Stimulated activated CD4-positive, alpha-beta T cell treated with anti-CD3 and anti-CD28 coated beads, TNF-alpha, amount 100 ng/mL, for 1 hour (primary cell): Measurements from ENCODE around the gene ZNF746.
A peak's percentile ranks its signal among the peaks of the same experiment; 100 is the strongest.
"Not testable (repeated sequence)": the region's sequence is repeated elsewhere in the genome, so short reads cannot be mapped to it uniquely, and the experiment has no call there.

ENCODE experiments used
- DNase-seq, 3 donors: peaks; one replicate each; pipeline ENCODE4 v3.0.0-alpha.2; 2020; ENCODE audit warnings: low read depth in 3 of 3, low spot score in 1 of 3

The ZNF746 gene

GRCh38 chr7:149497467-149498261 is at the start of gene ZNF746:
Gene ZNF746 (minus strand): TSS chr7:149497809. CDS start chr7:149497536, 273 bp downstream.
- DNase-seq: peak; percentile 55 to 69 (median 61)

- DNase-seq: no peak
Measured at GRCh38 chr7:149547126-149547525, 49.5 kb upstream of the ZNF746 start.

- DNase-seq: no peak
Measured at GRCh38 chr7:149546331-149546730, 48.7 kb upstream of the ZNF746 start.

- no peak for DNase-seq
Measured at GRCh38 chr7:149544028-149544427, 46.4 kb upstream of the ZNF746 start.

- no peak for DNase-seq
Measured at GRCh38 chr7:149532654-149533053, 35.0 kb upstream of the ZNF746 start.

- DNase-seq: no peak
Measured at GRCh38 chr7:149529136-149529718, 31.6 kb upstream of the ZNF746 start.

GRCh38 chr7:149527414-149527813 is 29.8 kb upstream of the ZNF746 start:
- DNase-seq: no peak

GRCh38 chr7:149525280-149525679 is 27.7 kb upstream of the ZNF746 start:
- DNase-seq: no peak

- no peak for DNase-seq
Measured at GRCh38 chr7:149524394-149524793, 26.8 kb upstream of the ZNF746 start.

- no peak for DNase-seq
Measured at GRCh38 chr7:149510248-149510647, 12.6 kb upstream of the ZNF746 start.

GRCh38 chr7:149509774-149510173 is 12.2 kb upstream of the ZNF746 start:
- DNase-seq: no peak

GRCh38 chr7:149505551-149505950 is 7.9 kb upstream of the ZNF746 start:
- no peak for DNase-seq

- no peak for DNase-seq
Measured at GRCh38 chr7:149501651-149502050, 4.0 kb upstream of the ZNF746 start.

- DNase-seq: no peak
Measured at GRCh38 chr7:149500910-149501309, 3.3 kb upstream of the ZNF746 start.

GRCh38 chr7:149500201-149500600 is 2.6 kb upstream of the ZNF746 start:
- DNase-seq: no peak

- DNase-seq: no peak
Measured at GRCh38 chr7:149498811-149499210, 1.2 kb upstream of the ZNF746 start.

GRCh38 chr7:149496642-149497391 is 792 bp downstream of the ZNF746 start:
- peak in 1 of 3 donors; percentile 31 for DNase-seq

- DNase-seq: no peak
Measured at GRCh38 chr7:149495785-149496641, 1.6 kb downstream of the ZNF746 start.

GRCh38 chr7:149494738-149495368 is 2.8 kb downstream of the ZNF746 start:
- DNase-seq: no peak

GRCh38 chr7:149493975-149494374 is 3.6 kb downstream of the ZNF746 start:
- DNase-seq: not testable (repeated sequence)

GRCh38 chr7:149493366-149493765 is 4.2 kb downstream of the ZNF746 start:
- no peak for DNase-seq
